Central memory CD8-positive, alpha-beta T cell (primary cell): ENCODE data around the gene VDAC1.
"Not testable (repeated sequence)": the region's sequence is repeated elsewhere in the genome, so short reads cannot be mapped to it uniquely, and the experiment has no call there.

Source experiments
- ATAC-seq: fragments of 150-1000 bp; cut with Tn5 transposase; replicated peaks from 2 replicates; pipeline ENCODE4 v1.10.0; 2022; ENCODE audit warnings: mild to moderate bottlenecking, moderate FRiP score, moderate number of reproducible peaks; ENCODE audit not compliant: poor library complexity, severe bottlenecking; ENCODE audit errors: extremely low read depth
- DNase-seq, 2 donors: peaks; one replicate each; pipeline ENCODE4 v3.0.0; 2021; ENCODE audit warnings: low spot score in 2 of 2
- H3K27ac Mint-ChIP-seq: one replicate; pipeline ENCODE4 v1.8.0; 2022; ENCODE audit warnings: low read depth, mild to moderate bottlenecking, moderate library complexity, mixed read lengths
- H3K27me3 Mint-ChIP-seq: one replicate; pipeline ENCODE4 v1.8.0; 2022; ENCODE audit warnings: mixed read lengths
- H3K36me3 Mint-ChIP-seq: one replicate; pipeline ENCODE4 v1.8.0; 2022; ENCODE audit warnings: mild to moderate bottlenecking, moderate library complexity, mixed read lengths; ENCODE audit not compliant: insufficient read depth
- H3K4me1 Mint-ChIP-seq: one replicate; pipeline ENCODE4 v1.8.0; 2022; ENCODE audit warnings: mixed read lengths
- H3K4me3 Mint-ChIP-seq: one replicate; pipeline ENCODE4 v1.8.0; 2022; ENCODE audit warnings: mild to moderate bottlenecking, moderate library complexity, mixed read lengths
- H3K9me3 Mint-ChIP-seq: one replicate; pipeline ENCODE4 v1.8.0; 2022; ENCODE audit warnings: mixed read lengths

Gene VDAC1

DNA sequence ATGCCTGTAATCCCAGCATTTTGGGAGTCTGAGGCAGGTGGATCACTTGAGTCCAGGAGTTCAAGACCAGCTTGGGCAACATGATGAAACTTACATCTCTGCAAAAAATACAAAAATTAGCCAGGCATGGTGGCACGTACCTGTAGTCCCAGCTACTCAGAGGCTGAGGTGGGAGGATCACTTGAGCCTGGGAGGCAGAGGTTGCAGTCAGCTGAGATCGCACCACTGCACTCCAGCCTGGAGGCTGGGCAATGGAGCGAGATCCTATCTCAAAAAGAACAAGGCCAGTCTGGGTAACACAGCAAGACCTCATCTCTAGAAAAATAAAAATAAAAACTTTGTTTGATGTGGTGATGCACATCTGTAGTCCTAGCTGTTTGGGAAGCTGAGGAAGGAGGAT is 67.1 kb downstream of the VDAC1 start:
- not testable (repeated sequence) for H3K27ac Mint-ChIP-seq, DNase-seq, H3K36me3 Mint-ChIP-seq, ATAC-seq, H3K9me3 Mint-ChIP-seq, H3K4me1 Mint-ChIP-seq, H3K27me3 Mint-ChIP-seq, H3K4me3 Mint-ChIP-seq

DNA sequence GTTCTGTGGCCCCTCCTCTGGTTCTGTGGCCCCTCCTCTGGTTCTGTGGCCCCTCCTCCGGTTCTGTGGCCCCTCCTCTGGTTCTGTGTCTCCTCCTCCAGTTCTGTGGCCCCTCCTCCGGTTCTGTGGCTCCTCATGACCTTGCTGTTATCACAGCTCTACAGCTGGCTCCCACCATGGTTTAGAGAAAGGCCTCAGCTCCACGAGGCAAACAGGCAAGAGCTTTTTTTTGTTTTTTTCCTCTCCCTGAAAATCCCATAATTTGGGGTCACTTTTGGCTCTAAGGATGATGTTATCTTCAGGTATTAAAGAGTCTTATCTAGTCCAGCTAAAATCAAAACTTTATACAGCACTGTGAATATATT is 68.1 kb downstream of the VDAC1 start:
- Mint-ChIP-seq H3K27ac (peak overlapping the region; percentile 46), H3K9me3 (peaks cover 5% of the 10 kb centered on the region), H3K4me3 (no peak overlapping the region), H3K4me1 (no peaks in the 10 kb centered on the region), H3K36me3 (peaks cover 2% of the 10 kb centered on the region), H3K27me3 (no peaks in the 10 kb centered on the region)
- ATAC-seq, result no peak
- DNase-seq, result no peak

DNA sequence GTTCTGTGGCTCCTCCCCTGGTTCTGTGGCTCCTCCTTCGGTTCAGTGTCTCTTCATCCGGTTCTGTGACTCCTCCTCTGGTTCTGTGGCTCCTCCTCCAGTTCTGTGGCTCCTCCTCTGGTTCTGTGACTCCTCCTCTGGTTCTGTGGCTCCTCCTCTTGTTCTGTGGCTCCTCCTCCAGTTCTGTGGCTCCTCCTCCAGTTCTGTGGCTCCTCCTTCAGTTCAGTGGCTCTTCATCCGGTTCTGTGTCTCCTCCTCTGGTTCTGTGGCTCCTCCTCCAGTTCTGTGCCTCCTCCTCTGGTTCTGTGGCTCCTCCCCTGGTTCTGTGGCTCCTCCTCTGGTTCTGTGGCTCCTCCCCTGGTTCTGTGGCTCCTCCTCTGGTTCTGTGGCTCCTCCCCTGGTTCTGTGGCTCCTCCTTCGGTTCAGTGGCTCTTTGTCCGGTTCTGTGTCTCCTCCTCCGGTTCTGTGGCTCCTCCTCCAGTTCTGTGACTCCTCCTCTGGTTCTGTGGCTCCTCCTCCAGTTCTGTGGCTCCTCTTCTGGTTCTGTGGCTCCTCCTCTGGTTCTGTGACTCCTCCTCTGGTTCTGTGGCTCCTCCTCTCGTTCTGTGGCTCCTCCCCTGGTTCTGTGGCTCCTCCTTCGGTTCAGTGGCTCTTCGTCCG is 68.7 kb downstream of the VDAC1 start:
- H3K4me3 Mint-ChIP-seq, H3K9me3 Mint-ChIP-seq, H3K4me1 Mint-ChIP-seq, H3K27me3 Mint-ChIP-seq, ATAC-seq, DNase-seq, H3K36me3 Mint-ChIP-seq: not testable (repeated sequence)
- H3K27ac Mint-ChIP-seq, result peak overlapping the region; percentile 46

DNA sequence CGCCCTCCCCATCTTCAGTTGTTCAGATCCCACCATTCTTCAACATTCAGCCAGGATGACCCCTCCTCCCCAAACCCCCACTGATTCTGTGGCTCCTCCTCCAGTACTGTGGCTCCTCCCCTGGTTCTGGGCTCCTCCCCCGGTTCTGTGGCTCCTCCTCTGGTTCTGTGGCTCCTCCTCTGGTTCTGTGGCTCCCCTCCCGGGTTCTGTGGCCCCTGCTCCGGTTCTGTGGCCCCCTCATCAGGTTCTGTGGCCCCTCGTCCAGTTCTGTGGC is 69.2 kb downstream of the VDAC1 start:
- Mint-ChIP-seq H3K4me3 (no peak overlapping the region), H3K27ac (peak overlapping the region; percentile 46), H3K27me3 (no peaks in the 10 kb centered on the region), H3K36me3 (peaks cover 2% of the 10 kb centered on the region), H3K9me3 (peaks cover 5% of the 10 kb centered on the region), H3K4me1 (no peaks in the 10 kb centered on the region)
- ATAC-seq (no peak), DNase-seq (no peak)

DNA sequence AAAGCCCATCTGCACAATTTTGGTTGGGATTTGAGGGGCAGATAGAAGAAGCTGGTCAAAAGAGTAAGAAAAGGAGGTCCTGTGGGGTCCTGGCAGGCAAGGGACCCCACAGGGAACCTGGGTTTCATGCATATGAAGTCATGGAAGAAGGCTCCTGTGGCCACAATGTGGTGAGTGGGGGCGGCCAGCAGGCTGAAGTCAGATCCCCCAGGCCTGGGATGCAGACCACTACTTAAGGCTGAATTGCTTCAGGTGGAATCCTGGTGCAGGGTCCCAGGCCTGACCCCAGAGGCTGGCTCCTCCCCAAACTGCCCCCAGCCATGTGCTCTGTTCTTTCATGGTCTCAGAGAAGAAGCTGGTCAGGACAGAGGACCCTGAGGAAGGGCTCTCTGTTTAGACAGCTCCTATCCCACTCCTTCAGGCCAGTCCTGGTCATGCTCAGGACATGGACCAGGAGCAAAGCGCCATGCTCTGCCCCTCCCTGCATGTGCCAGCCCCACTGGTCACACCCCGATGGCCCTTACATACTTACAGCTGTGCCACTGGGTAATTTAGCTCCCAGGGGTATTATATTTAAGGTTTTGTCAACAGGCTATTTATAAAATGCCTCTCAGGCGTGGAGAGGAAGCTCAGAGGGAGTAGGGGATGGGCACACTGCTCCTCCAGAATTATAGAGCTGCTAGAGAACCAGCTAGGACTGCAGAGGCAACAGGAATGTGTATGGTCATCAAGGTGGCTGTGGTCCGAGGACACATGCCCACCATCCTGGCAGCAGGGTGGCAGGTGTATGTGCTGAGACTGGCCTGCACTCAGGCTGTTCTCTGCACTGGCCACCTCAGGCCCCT is 69.7 kb downstream of the VDAC1 start:
- H3K36me3 Mint-ChIP-seq, result peaks cover 4% of the 10 kb centered on the region
- ATAC-seq (no peak), DNase-seq (no peak)
- peaks cover 4% of the 10 kb centered on the region for H3K4me1 Mint-ChIP-seq
- peak overlapping the region; percentile 9 for H3K27ac Mint-ChIP-seq
- peaks cover 5% of the 10 kb centered on the region for H3K9me3 Mint-ChIP-seq
- no peak overlapping the region for H3K4me3 Mint-ChIP-seq
- no peaks in the 10 kb centered on the region for H3K27me3 Mint-ChIP-seq

DNA sequence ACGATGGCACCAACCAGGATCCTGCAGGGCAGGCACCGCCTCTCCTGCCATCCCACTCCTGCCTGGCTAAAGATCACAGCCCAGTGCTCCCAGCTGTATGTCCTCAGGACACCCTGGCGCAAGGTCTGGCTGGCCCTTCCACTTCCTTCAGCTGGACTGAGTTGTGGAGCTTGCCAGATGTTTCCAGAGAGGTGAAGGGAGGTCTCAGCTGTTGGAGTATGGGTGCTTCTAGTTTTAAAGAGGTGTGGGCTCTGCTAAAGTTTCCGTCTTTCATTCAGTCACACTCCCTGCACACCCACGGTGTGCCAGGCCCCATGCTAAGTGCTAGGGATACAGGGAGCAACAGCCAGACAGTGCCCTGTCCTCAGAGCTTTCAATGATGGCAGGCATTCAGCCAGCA is 70.5 kb downstream of the VDAC1 start:
- DNase-seq, result no peak
- H3K9me3 Mint-ChIP-seq, result peaks cover 5% of the 10 kb centered on the region
- peak overlapping the region; percentile 9 for H3K27ac Mint-ChIP-seq
- no peak overlapping the region for H3K4me3 Mint-ChIP-seq
- no peak for ATAC-seq
- peaks cover 10% of the 10 kb centered on the region for H3K4me1 Mint-ChIP-seq
- no peaks in the 10 kb centered on the region for H3K27me3 Mint-ChIP-seq
- peaks cover 4% of the 10 kb centered on the region for H3K36me3 Mint-ChIP-seq

DNA sequence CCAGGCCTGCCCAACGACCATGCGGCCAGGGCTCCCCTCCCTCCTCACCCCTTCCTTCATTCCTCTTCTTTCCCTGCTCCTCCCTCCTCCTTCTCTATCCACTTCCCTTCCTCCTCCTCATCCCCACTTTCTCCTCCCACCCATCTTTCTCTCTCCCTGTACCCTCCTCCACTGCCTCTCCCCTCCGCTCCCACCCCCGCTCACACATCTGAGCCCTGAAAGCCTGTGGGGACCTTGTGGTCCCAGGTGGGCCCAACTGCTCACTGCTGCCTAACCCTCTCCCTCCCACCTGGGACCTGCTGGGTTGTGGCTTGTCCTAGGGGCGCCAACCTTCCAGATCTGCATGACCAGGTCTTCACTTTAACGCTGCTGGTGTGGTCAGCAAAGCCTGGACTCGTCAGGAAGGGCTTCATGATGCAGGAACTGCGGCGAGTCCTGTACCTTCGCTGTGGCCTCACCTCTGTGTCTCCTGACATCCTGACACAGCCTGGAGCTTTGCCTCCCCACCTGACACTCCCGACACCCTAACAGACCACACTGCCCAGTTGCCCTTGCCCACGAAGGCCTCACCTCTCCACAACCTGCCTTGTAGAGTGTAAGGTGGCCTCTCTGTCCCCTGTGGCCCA is 71.0 kb downstream of the VDAC1 start:
- H3K27me3 Mint-ChIP-seq, result no peaks in the 10 kb centered on the region

DNA sequence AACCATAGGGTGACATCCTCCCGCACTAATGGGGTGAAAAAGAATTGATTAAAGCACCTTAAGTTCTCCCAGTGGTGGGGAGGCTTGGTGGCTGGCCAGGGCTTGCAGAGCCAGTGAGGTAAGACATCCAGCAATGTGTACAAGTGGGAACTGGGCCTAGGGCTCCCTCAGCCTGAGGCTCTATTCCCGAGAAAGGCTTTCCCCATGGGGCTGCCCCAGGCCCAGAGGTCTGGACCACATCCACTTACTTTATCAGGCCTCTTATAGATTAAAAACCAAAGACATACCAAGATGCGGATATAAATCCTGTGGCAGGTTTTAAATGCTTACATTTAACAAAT is 71.6 kb downstream of the VDAC1 start:
- ATAC-seq, result no peak
- H3K9me3 Mint-ChIP-seq, result peaks cover 5% of the 10 kb centered on the region
- peak overlapping the region; percentile 49 for H3K27ac Mint-ChIP-seq
- no peak for DNase-seq
- H3K4me3 Mint-ChIP-seq, result no peak overlapping the region
- peaks cover 4% of the 10 kb centered on the region for H3K36me3 Mint-ChIP-seq
- no peaks in the 10 kb centered on the region for H3K27me3 Mint-ChIP-seq
- peaks cover 10% of the 10 kb centered on the region for H3K4me1 Mint-ChIP-seq

More for the DNA sequence above, 71.0 kb downstream of the VDAC1 start:
- H3K4me1 Mint-ChIP-seq, result peaks cover 10% of the 10 kb centered on the region
- peaks cover 4% of the 10 kb centered on the region for H3K36me3 Mint-ChIP-seq
- H3K4me3 Mint-ChIP-seq, result no peak overlapping the region
- H3K27ac Mint-ChIP-seq, result peak overlapping the region; percentile 9
- H3K9me3 Mint-ChIP-seq, result peaks cover 5% of the 10 kb centered on the region
- DNase-seq (no peak), ATAC-seq (no peak)

DNA sequence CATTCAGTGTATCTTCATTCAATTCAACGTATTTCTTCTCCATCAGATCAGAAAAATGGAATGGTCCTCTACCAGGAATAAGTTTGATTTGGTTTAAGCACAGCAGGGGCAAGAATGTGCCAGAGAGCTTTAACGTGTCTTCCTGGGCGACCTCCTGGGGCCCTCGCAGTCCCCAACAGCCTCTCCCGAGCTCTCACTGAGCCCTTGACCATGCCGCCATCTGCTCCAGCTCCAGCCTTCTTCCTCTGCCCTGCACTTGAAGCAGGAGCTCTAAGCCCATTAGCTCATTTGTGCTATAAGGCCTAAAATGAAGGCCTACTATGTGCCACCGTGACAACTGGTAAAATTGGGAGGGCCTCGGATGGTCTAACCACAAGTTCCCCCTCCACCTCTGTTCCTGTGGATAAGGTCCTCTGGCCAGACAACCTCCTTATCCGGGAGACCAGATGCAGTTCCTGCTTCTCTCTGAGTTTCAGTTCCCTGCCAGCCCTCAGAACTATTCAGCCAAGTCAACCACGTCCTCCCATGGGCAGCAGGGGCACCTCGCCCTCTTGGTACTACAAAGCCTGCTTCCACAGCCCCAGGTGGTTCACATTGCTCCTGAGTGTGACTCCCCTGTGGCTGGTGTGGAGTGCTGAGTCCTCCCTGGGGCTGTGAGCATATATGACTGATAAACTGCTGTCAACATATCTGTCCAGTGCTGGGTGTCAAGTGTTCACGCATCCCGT is 72.2 kb downstream of the VDAC1 start:
- Mint-ChIP-seq H3K36me3 (peaks cover 4% of the 10 kb centered on the region), H3K27me3 (no peaks in the 10 kb centered on the region), H3K9me3 (peaks cover 5% of the 10 kb centered on the region), H3K27ac (peak overlapping the region; percentile 49), H3K4me3 (no peak overlapping the region), H3K4me1 (peaks cover 10% of the 10 kb centered on the region)
- ATAC-seq (no peak), DNase-seq (no peak)

DNA sequence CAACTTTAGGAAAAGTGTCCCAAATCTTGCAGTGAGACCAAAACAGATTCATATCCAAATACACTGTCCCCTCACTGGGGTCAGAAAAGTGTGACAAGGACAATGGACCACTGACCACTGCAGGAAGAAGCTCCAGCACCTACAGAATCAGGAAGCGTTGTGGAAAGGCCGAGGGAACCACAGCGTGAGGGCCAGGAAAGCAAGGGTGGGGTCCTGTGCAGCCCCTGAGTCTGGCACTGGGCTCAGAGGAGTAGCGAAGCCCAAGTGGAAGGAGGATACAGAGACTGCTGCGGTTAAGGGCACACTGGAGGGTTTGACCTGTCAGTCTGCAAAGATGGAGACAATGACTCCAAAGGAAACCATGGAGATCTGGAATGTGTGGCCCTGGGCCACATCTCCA is 73.2 kb downstream of the VDAC1 start:
- peaks cover 3% of the 10 kb centered on the region for H3K9me3 Mint-ChIP-seq
- H3K27me3 Mint-ChIP-seq, result no peaks in the 10 kb centered on the region
- H3K4me3 Mint-ChIP-seq, result no peak overlapping the region
- H3K4me1 Mint-ChIP-seq, result peaks cover 10% of the 10 kb centered on the region
- DNase-seq (no peak), ATAC-seq (no peak)
- peaks cover 6% of the 10 kb centered on the region for H3K36me3 Mint-ChIP-seq
- no peak overlapping the region for H3K27ac Mint-ChIP-seq

DNA sequence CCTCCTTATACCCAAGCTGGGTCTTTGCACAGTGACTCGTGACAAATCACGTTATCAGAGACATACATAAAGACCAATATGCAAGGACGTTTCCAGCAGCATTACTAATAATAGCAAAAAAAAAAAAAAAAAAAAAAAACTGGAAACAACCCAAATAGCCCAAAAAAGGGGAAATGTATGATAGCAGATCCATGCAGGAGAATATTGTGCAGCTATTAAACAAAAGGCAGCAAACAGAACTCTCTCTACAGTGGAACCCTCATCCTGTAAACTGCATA is 74.0 kb downstream of the VDAC1 start:
- Mint-ChIP-seq H3K27me3 (no peaks in the 10 kb centered on the region), H3K36me3 (peaks cover 4% of the 10 kb centered on the region), H3K27ac (peak overlapping the region; percentile 77), H3K4me1 (peaks cover 10% of the 10 kb centered on the region), H3K4me3 (peak overlapping the region; percentile 63), H3K9me3 (no peaks in the 10 kb centered on the region)
- no peak for ATAC-seq
- DNase-seq, result no peak

DNA sequence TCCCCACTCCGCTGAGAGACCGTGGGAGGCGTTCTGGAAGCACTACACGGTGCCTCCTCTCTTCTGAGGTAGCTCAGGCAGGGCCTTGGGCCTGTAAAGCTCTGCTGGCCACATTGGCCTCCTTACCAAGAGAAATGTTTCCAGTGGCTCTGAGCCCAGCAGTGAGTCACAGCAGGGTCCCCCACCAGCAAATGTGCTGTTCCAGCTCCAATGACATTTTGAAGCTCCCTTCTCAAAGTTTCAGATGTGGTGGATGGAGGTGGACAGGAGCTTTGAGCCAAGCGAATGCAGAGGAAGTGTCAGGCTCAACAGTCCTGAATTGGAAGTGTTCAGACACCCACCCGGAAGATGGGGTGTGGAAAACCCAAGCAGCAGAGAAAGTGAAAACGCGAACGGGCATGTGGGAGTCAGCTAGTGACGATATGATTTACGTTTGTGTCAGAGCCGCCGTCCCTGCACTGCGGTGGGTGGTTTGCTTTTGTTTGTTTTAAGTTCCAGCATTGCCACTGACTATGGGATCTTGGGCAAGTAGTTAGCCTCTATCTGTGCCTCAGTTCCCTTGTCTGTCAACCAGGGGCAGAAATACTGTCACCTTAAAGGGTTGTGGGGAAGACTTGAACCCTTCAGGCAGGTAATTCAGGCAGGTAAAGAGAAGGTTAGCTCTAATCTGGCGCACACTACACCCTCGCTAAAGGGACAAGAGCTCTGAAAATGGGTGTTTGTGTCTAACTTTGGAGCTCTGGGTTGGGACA is 74.5 kb downstream of the VDAC1 start:
- no peaks in the 10 kb centered on the region for H3K9me3 Mint-ChIP-seq
- DNase-seq, result peak; percentile 20 to 43
- peaks cover 4% of the 10 kb centered on the region for H3K36me3 Mint-ChIP-seq
- H3K4me1 Mint-ChIP-seq, result peaks cover 10% of the 10 kb centered on the region
- no peaks in the 10 kb centered on the region for H3K27me3 Mint-ChIP-seq
- ATAC-seq, result peak; percentile 84
- peak overlapping the region; percentile 63 for H3K4me3 Mint-ChIP-seq
- peak overlapping the region; percentile 77 for H3K27ac Mint-ChIP-seq
